H9 (cell line): ENCODE measurements around the gene IL10RA. TPM values are rescaled to one million over a fixed set of nuclear protein-coding genes. Genes with fewer than 3 reads are reported as not detected.

Source experiments
- DNase-seq: peaks from one replicate; pipeline ENCODE4 v3.0.0-alpha.2; 2017
- H2AFZ ChIP-seq: one replicate; pipeline ENCODE4 v1.6.1; 2013; ENCODE audit warnings: mild to moderate bottlenecking, low read length, control low read depth, moderate library complexity
- H2AK5ac ChIP-seq: 2 replicates; pipeline ENCODE4 v1.6.1; 2013; ENCODE audit warnings: low read length, control low read depth, mixed read lengths; ENCODE audit not compliant: insufficient read length
- H2BK120ac ChIP-seq: one replicate; pipeline ENCODE4 v1.6.1; 2013; ENCODE audit warnings: low read depth, mild to moderate bottlenecking, low read length, control low read depth, inconsistent platforms; ENCODE audit not compliant: poor library complexity, severe bottlenecking
- H2BK12ac ChIP-seq: 2 replicates; pipeline ENCODE4 v1.6.1; 2013; ENCODE audit warnings: low read length, control low read depth, mixed read lengths, low read depth; ENCODE audit not compliant: insufficient read length
- H2BK15ac ChIP-seq: 2 replicates; pipeline ENCODE4 v1.6.1; 2013; ENCODE audit warnings: low read depth, low read length, control low read depth
- H2BK20ac ChIP-seq: one replicate; pipeline ENCODE4 v1.6.1; 2013; ENCODE audit warnings: low read depth, mild to moderate bottlenecking, low read length, control low read depth, inconsistent platforms; ENCODE audit not compliant: poor library complexity, severe bottlenecking
- H2BK5ac ChIP-seq: 2 replicates; pipeline ENCODE4 v1.6.1; 2013; ENCODE audit warnings: low read length, control low read depth, mixed read lengths; ENCODE audit not compliant: insufficient read length
- H3K14ac ChIP-seq: 2 replicates; pipeline ENCODE4 v1.6.1; 2013; ENCODE audit warnings: low read length, control low read depth; ENCODE audit not compliant: insufficient read depth
- H3K18ac ChIP-seq: 2 replicates; pipeline ENCODE4 v1.6.1; 2013; ENCODE audit warnings: low read depth, mild to moderate bottlenecking, mixed read lengths, low read length, control low read depth; ENCODE audit not compliant: insufficient read length
- H3K23ac ChIP-seq: 2 replicates; pipeline ENCODE4 v1.6.1; 2013; ENCODE audit warnings: low read length, control low read depth, mixed read lengths, low read depth; ENCODE audit not compliant: insufficient read length
- H3K23me2 ChIP-seq: 2 replicates; pipeline ENCODE4 v1.6.1; 2013; ENCODE audit warnings: low read depth, mild to moderate bottlenecking, mixed read lengths, low read length, control low read depth; ENCODE audit not compliant: insufficient read length, poor library complexity, severe bottlenecking
- H3K27ac ChIP-seq: 2 replicates; pipeline ENCODE4 v1.5.1; 2013; ENCODE audit warnings: low read length, control low read depth, mixed read lengths, low read depth; ENCODE audit not compliant: insufficient read length
- H3K27me3 ChIP-seq: 2 replicates; pipeline ENCODE4 v1.6.1; 2013; ENCODE audit warnings: low read length, control low read depth, inconsistent platforms; ENCODE audit not compliant: insufficient read depth
- H3K4ac ChIP-seq: 2 replicates; pipeline ENCODE4 v1.6.1; 2013; ENCODE audit warnings: low read depth, mild to moderate bottlenecking, control low read depth, inconsistent platforms, low read length, moderate library complexity
- H3K4me1 ChIP-seq: 2 replicates; pipeline ENCODE4 v1.6.1; 2013; ENCODE audit warnings: low read length, control low read depth, inconsistent platforms; ENCODE audit not compliant: insufficient read depth
- H3K4me2 ChIP-seq: 2 replicates; pipeline ENCODE4 v1.6.1; 2013; ENCODE audit warnings: low read length, control low read depth, mixed read lengths; ENCODE audit not compliant: insufficient read length, insufficient read depth
- H3K56ac ChIP-seq: 2 replicates; pipeline ENCODE4 v1.6.1; 2013; ENCODE audit warnings: low read depth, mild to moderate bottlenecking, mixed read lengths, low read length, control low read depth; ENCODE audit not compliant: insufficient read length
- H3K79me1 ChIP-seq: 2 replicates; pipeline ENCODE4 v1.6.1; 2013; ENCODE audit warnings: low read depth, mild to moderate bottlenecking, moderate library complexity, low read length, control low read depth, inconsistent platforms; ENCODE audit not compliant: insufficient read depth, poor library complexity, severe bottlenecking
- H3K79me2 ChIP-seq: 2 replicates; pipeline ENCODE4 v1.6.1; 2013; ENCODE audit warnings: low read length, control low read depth, inconsistent platforms; ENCODE audit not compliant: insufficient read depth
- H3K9ac ChIP-seq: 2 replicates; pipeline ENCODE4 v1.6.1; 2013; ENCODE audit warnings: low read length, control low read depth, mixed read lengths; ENCODE audit not compliant: insufficient read length; ENCODE audit errors: extremely low read depth
- H3K9me3 ChIP-seq: one replicate; pipeline ENCODE4 v1.6.1; 2013; ENCODE audit warnings: low read depth, low read length, inconsistent platforms; ENCODE audit not compliant: control insufficient read depth
- H3T11ph ChIP-seq: one replicate; pipeline ENCODE4 v1.6.1; 2013; ENCODE audit warnings: mild to moderate bottlenecking, low read length, control low read depth, inconsistent platforms
- H4K20me1 ChIP-seq: one replicate; pipeline ENCODE4 v1.6.1; 2013; ENCODE audit not compliant: control insufficient read depth, insufficient read length, insufficient read depth
- H4K5ac ChIP-seq: 2 replicates; pipeline ENCODE4 v1.6.1; 2013; ENCODE audit warnings: low read depth, mild to moderate bottlenecking, mixed read lengths, low read length, control low read depth; ENCODE audit not compliant: insufficient read length
- H4K8ac ChIP-seq: replicated peaks from 2 replicates; pipeline ENCODE4 v1.6.1; 2013; ENCODE audit warnings: low read length, control low read depth, mixed read lengths, low read depth; ENCODE audit not compliant: insufficient read length
- H4K91ac ChIP-seq: 2 replicates; pipeline ENCODE4 v1.6.1; 2013; ENCODE audit warnings: low read depth, mild to moderate bottlenecking, moderate library complexity, mixed read lengths, low read length, control low read depth; ENCODE audit not compliant: insufficient read length
- H3K27ac Mint-ChIP-seq, 3 experiments: 2 replicates in 2 of 3; 3 replicates in 1 of 3; pipeline ENCODE4 v1.8.0; 2020 to 2021; ENCODE audit warnings: mixed read lengths in 3 of 3, mild to moderate bottlenecking in 1 of 3, moderate library complexity in 1 of 3
- H3K27me3 Mint-ChIP-seq: 2 replicates; pipeline ENCODE4 v1.8.0; 2021; ENCODE audit warnings: low read depth, mild to moderate bottlenecking, moderate library complexity, mixed read lengths
- H3K36me3 Mint-ChIP-seq, 3 experiments: 2 replicates in 2 of 3; 3 replicates in 1 of 3; pipeline ENCODE4 v1.8.0; 2020 to 2021; ENCODE audit warnings: low read depth in 3 of 3, mixed read lengths in 3 of 3; ENCODE audit not compliant: insufficient read depth in 1 of 3
- H3K4me1 Mint-ChIP-seq, 2 experiments: 2 replicates each; pipeline ENCODE4 v1.8.0; 2020; ENCODE audit warnings: mixed read lengths in 2 of 2
- H3K4me3 Mint-ChIP-seq, 2 experiments: 2 replicates in 1 of 2; 3 replicates in 1 of 2; pipeline ENCODE4 v1.8.0; 2020 to 2021; ENCODE audit warnings: mild to moderate bottlenecking in 2 of 2, mixed read lengths in 2 of 2, moderate library complexity in 1 of 2
- H3K9me3 Mint-ChIP-seq, 2 experiments: 2 replicates in 1 of 2; 3 replicates in 1 of 2; pipeline ENCODE4 v1.8.0; 2020; ENCODE audit warnings: mild to moderate bottlenecking in 2 of 2, mixed read lengths in 2 of 2, moderate library complexity in 1 of 2
- CTCF ChIP-seq: fragments of 200-600 bp; sonication (generic); conservative IDR thresholded peaks from 3 replicates; pipeline ENCODE4 v1.8.0; 2021; ENCODE audit warnings: antibody characterized with exemption, mild to moderate bottlenecking
- WGBS: extraction: QIAGEN DNeasy Blood & Tissue Kit; methylation state at CpG from one replicate; pipeline ENCODE4 v1.1.7; 2013; ENCODE audit warnings: missing lambda C conversion rate, low lambda C conversion rate, mixed read lengths; ENCODE audit not compliant: insufficient read length; ENCODE audit errors: extremely low coverage; 5-methylcytosine and 5-hydroxymethylcytosine counted together
- total RNA-seq: library from RNA; stranded (reverse); gene quantifications from 2 replicates; pipeline ENCODE4 v1.2.1, GENCODE V29; 2021

The IL10RA gene
- total RNA-seq, 1 experiment from 2014 or later, result not detected

GRCh38 chr11:117946156-117946841 lies 39.9 kb upstream of the IL10RA start:
- H2BK120ac ChIP-seq, result no peak overlapping the region
- no peaks in the 10 kb centered on the region for H4K20me1 ChIP-seq
- no peaks in the 10 kb centered on the region for H3K27me3 ChIP-seq
- H3K9me3 Mint-ChIP-seq, result no peaks in the 10 kb centered on the region
- no peak overlapping the region for H2BK15ac ChIP-seq
- H3K18ac ChIP-seq, result no peak overlapping the region
- no peak overlapping the region for H2BK20ac ChIP-seq
- H3K27ac ChIP-seq, result no peak overlapping the region
- no peak overlapping the region for H4K5ac ChIP-seq
- H3K23ac ChIP-seq, result no peak overlapping the region
- H2BK5ac ChIP-seq, result no peak overlapping the region
- H3K79me1 ChIP-seq, result no peaks in the 10 kb centered on the region
- no peak overlapping the region for H2AFZ ChIP-seq
- H4K8ac ChIP-seq, result no peak overlapping the region
- H2BK12ac ChIP-seq, result no peak overlapping the region
- no peak overlapping the region for H3K56ac ChIP-seq
- H3K4me1 ChIP-seq, result no peaks in the 10 kb centered on the region
- no peak overlapping the region for H3T11ph ChIP-seq
- H3K23me2 ChIP-seq, result no peaks in the 10 kb centered on the region
- no peaks in the 10 kb centered on the region for H3K9me3 ChIP-seq
- H4K91ac ChIP-seq, result no peak overlapping the region
- TF ChIP-seq CTCF, result no peak
- H3K27me3 Mint-ChIP-seq, result peaks cover 5% of the 10 kb centered on the region
- H3K4me2 ChIP-seq, result no peak overlapping the region
- no CpG with 5 or more reads among the region's 5 CpGs for WGBS
- H2AK5ac ChIP-seq, result no peak overlapping the region
- no peak overlapping the region for H3K4ac ChIP-seq
- no peak overlapping the region for H3K4me3 Mint-ChIP-seq
- no peak overlapping the region for H3K27ac Mint-ChIP-seq
- H3K4me1 Mint-ChIP-seq, result peaks cover 2 to 6% of the 10 kb centered on the region in 2 experiments; a peak in 2 of 4 replicates
- no peaks in the 10 kb centered on the region; a peak in 1 of 7 replicates for H3K36me3 Mint-ChIP-seq
- no peak for DNase-seq
- no peak overlapping the region for H3K9ac ChIP-seq
- no peak overlapping the region for H3K14ac ChIP-seq
- H3K79me2 ChIP-seq, result no peaks in the 10 kb centered on the region
